Body of pancreas (tissue), 4 donors: Measurements from ENCODE around the gene FBRSL1. TPM values are rescaled to one million over a fixed set of nuclear protein-coding genes. Genes with fewer than 3 reads are reported as not detected.

Experiments used
- ATAC-seq: fragments of 150-250 bp; one replicate; pipeline ENCODE4 v1.9.1; 2016
- DNase-seq, 4 donors: peaks; one replicate each; pipeline ENCODE4 v3.0.0-alpha.2; 2019
- H3K27ac ChIP-seq, 4 donors: fragments of 200-600 bp; sonication (generic); 1 replicate in 3 of 4; 2 replicates in 1 of 4; pipeline versions ENCODE4 v1.5.1 to v1.6.1; 2016 to 2019; ENCODE audit warnings: mild to moderate bottlenecking in 1 of 4, mixed read lengths in 1 of 4, moderate library complexity in 1 of 4
- H3K27me3 ChIP-seq, 2 donors: fragments of 200-600 bp; sonication (generic); one replicate each; pipeline ENCODE4 v1.6.0; 2016; ENCODE audit warnings: mild to moderate bottlenecking in 1 of 2
- H3K36me3 ChIP-seq, 2 donors: fragments of 200-600 bp; sonication (generic); replicated peaks in 1 of 2; 2 replicates each; pipeline ENCODE4 v1.5.1; 2016; ENCODE audit warnings: low read depth in 2 of 2; ENCODE audit not compliant: insufficient read depth in 1 of 2
- H3K4me1 ChIP-seq: fragments of 200-600 bp; sonication (generic); one replicate; pipeline ENCODE4 v1.6.0; 2016
- H3K4me3 ChIP-seq, 2 donors: fragments of 200-600 bp; sonication (generic); 1 replicate in 1 of 2; 2 replicates in 1 of 2; pipeline ENCODE4 v1.5.1; 2016 to 2019
- H3K9me3 ChIP-seq, 3 donors: fragments of 200-600 bp; sonication (generic); 1 replicate in 2 of 3; 2 replicates in 1 of 3; pipeline ENCODE4 v1.5.1; 2016
- POLR2A ChIP-seq, 3 donors: fragments of 450-650 bp; IDR thresholded peaks; one replicate each; pipeline ENCODE4 v1.6.1; 2016; ENCODE audit warnings: antibody characterized with exemption in 3 of 3, mild to moderate bottlenecking in 2 of 3
- WGBS, 2 donors: methylation state at CpG; one replicate each; pipeline ENCODE4 v1.1.5; 2017; 5-methylcytosine and 5-hydroxymethylcytosine counted together
- intact Hi-C: fragments of 100-400 bp; cut with DNase I; formaldehyde crosslinking; loops from one replicate; pipeline ENCODE4 v1.15.1; 2023
- total RNA-seq, 2 donors: library from RNA; depleted of rRNA; stranded (reverse); fragments of >200 nt; gene quantifications; one replicate each; pipeline ENCODE4 v1.1.0, GENCODE V29; 2016
- TF ChIP-seq, protein P1 (sequence below), 7 experiments: fragments of 450-650 bp in 4 of 7; fragments of 200-600 bp in 3 of 7; sonication (generic) in 3 of 7; IDR thresholded peaks; one replicate each; pipeline ENCODE4 v1.5.1; 2016 to 2019; ENCODE audit warnings: antibody characterized with exemption in 7 of 7

FBRSL1 gene
- total RNA-seq, 2 donors from 2014 or later, result 29.8 to 50.1 TPM

DNA sequence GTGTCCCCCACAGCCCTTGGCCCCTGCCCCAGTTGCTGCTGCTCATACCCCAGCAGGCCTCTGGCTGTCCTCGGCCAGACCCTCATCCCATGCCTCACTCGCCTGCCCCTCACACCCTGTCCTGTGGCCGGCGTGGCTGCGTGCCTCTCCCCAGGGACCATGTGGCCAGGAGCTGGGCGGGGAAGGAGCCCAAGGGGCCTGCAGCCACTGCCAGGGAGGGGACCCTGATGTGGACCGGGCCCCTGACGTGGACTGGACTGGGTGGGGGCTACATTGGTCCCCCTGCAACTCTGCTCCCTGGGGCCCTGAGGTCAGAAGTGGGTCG is 10.9 kb downstream of the FBRSL1 start:
- WGBS, 2 donors, result 89% methylated on average over 8 of the region's 9 CpGs; no CpG with 5 or more reads in 1 of the 2 donors
- no peak for ATAC-seq
- Histone ChIP-seq H3K36me3 (no peaks in the 10 kb centered on the region), H3K9me3 (no peaks in the 10 kb centered on the region), H3K27ac (peak overlapping the region in 3 of 4 donors; percentile 7 to 50 (median 44)), H3K4me1 (peaks cover 98% of the 10 kb centered on the region), H3K4me3 (no peak overlapping the region), H3K27me3 (no peaks in the 10 kb centered on the region)
- TF ChIP-seq, protein P1, sequence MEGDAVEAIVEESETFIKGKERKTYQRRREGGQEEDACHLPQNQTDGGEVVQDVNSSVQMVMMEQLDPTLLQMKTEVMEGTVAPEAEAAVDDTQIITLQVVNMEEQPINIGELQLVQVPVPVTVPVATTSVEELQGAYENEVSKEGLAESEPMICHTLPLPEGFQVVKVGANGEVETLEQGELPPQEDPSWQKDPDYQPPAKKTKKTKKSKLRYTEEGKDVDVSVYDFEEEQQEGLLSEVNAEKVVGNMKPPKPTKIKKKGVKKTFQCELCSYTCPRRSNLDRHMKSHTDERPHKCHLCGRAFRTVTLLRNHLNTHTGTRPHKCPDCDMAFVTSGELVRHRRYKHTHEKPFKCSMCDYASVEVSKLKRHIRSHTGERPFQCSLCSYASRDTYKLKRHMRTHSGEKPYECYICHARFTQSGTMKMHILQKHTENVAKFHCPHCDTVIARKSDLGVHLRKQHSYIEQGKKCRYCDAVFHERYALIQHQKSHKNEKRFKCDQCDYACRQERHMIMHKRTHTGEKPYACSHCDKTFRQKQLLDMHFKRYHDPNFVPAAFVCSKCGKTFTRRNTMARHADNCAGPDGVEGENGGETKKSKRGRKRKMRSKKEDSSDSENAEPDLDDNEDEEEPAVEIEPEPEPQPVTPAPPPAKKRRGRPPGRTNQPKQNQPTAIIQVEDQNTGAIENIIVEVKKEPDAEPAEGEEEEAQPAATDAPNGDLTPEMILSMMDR (IDR thresholded peaks at IDR 0.05), result no peak
- TF ChIP-seq POLR2A (IDR thresholded peaks at IDR 0.05), result no peak
- intact Hi-C loops, result no loop called here
- no peak for DNase-seq

GRCh38 chr12:132501204-132501940 is 11.4 kb downstream of the FBRSL1 start:
- no peaks in the 10 kb centered on the region for H3K9me3 ChIP-seq
- WGBS, 2 donors, result 70 to 77% methylated on average over 7 to 24 of the region's 27 CpGs
- no peaks in the 10 kb centered on the region for H3K36me3 ChIP-seq
- H3K27me3 ChIP-seq, result no peaks in the 10 kb centered on the region
- TF ChIP-seq, protein P1 (IDR thresholded peaks at IDR 0.05), result no peak
- no peak for TF ChIP-seq POLR2A (IDR thresholded peaks at IDR 0.05)
- H3K27ac ChIP-seq, result peak overlapping the region in 3 of 4 donors; percentile 24 to 50 (median 44)
- intact Hi-C loops, result no loop called here
- DNase-seq (no peak), ATAC-seq (no peak)
- no peak overlapping the region for H3K4me3 ChIP-seq
- peaks cover 98% of the 10 kb centered on the region for H3K4me1 ChIP-seq

- H3K36me3 ChIP-seq, result no peaks in the 10 kb centered on the region
- no peak for TF ChIP-seq POLR2A (IDR thresholded peaks at IDR 0.05)
- TF ChIP-seq, protein P1 (IDR thresholded peaks at IDR 0.05), result no peak
- DNase-seq (peak; percentile 56 to 69 (median 64)), ATAC-seq (peak; percentile 3)
- H3K27me3 ChIP-seq, result no peaks in the 10 kb centered on the region
- H3K4me1 ChIP-seq, result peaks cover 98% of the 10 kb centered on the region
- intact Hi-C loops, result no loop called here
- 47 to 51% methylated on average over 18 of the region's 24 CpGs for WGBS, 2 donors
- H3K4me3 ChIP-seq, result no peak overlapping the region
- peak overlapping the region in 3 of 4 donors; percentile 24 to 85 (median 44) for H3K27ac ChIP-seq
- H3K9me3 ChIP-seq, result no peaks in the 10 kb centered on the region
Measured at GRCh38 chr12:132502149-132502881, 12.4 kb downstream of the FBRSL1 start.

DNA sequence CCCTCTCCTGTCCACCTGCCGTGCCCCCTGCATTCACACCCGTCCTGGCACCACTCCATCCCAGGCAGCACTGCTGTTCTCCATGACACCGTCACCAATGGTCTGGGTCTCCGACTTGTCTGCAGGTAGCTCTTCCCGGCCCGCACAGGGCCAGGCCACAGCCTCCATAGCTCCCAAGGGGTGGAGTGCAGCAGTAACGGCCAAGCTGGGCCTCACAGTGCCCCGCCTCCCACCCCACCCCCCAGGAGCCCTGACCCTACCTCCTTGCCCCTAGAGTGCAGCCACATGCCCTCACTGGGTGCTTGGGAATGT is 12.9 kb downstream of the FBRSL1 start:
- TF ChIP-seq, protein P1 (IDR thresholded peaks at IDR 0.05), result no peak
- no peak for TF ChIP-seq POLR2A (IDR thresholded peaks at IDR 0.05)
- WGBS, 2 donors, result 41 to 54% methylated on average over 3 to 6 of the region's 8 CpGs
- Histone ChIP-seq H3K36me3 (no peaks in the 10 kb centered on the region), H3K27me3 (no peaks in the 10 kb centered on the region), H3K27ac (peak overlapping the region; percentile 58 to 85 (median 82)), H3K4me1 (peaks cover 98% of the 10 kb centered on the region), H3K9me3 (no peaks in the 10 kb centered on the region), H3K4me3 (no peak overlapping the region)
- DNase-seq (no peak), ATAC-seq (no peak)
- intact Hi-C loops, result no loop called here
